AG04450 (cell line): Measurements from ENCODE around the gene MED12L. TPM values are rescaled to one million over a fixed set of nuclear protein-coding genes. Genes with fewer than 3 reads are reported as not detected.

ENCODE experiments used
- CTCF ChIA-PET: fragments of 300-600, 350-600 bp; formaldehyde crosslinking; extraction: SDS; loops from one replicate; lab custom pipeline; 2022; ENCODE audit warnings: antibody characterized with exemption, inconsistent platforms; lab: Charles Lee
- POLR2A ChIA-PET: fragments of 350-600 bp; formaldehyde crosslinking; extraction: SDS; loops from one replicate; lab custom pipeline; 2021; ENCODE audit warnings: antibody characterized with exemption, inconsistent platforms; lab: Yijun Ruan, JAX
- DNase-seq: peaks from one replicate; pipeline ENCODE4 v3.0.0-alpha.2; 2011; ENCODE audit warnings: low read depth, low spot score
- H3K27ac ChIP-seq: one replicate; pipeline ENCODE4 v1.5.1; 2012; ENCODE audit warnings: low read depth, low read length, control low read depth
- H3K27me3 ChIP-seq: one replicate; pipeline ENCODE4 v1.6.0; 2012; ENCODE audit warnings: low read length; ENCODE audit not compliant: control insufficient read depth, insufficient read depth
- H3K4me3 ChIP-seq: 2 replicates; pipeline ENCODE4 v1.5.1; 2011; ENCODE audit warnings: mild to moderate bottlenecking, low read depth, low read length, control low read depth
- H3K9me3 ChIP-seq: 2 replicates; pipeline ENCODE4 v1.5.1; 2012; ENCODE audit warnings: low read length; ENCODE audit not compliant: control insufficient read depth, insufficient read depth
- CTCF ChIP-seq: IDR thresholded peaks from 2 replicates; pipeline ENCODE4 v1.5.1; 2011; ENCODE audit warnings: low read depth, low read length, control low read depth, inconsistent platforms
- polyA plus RNA-seq: library from polyadenylated mRNA; depleted of rRNA; stranded (reverse); fragments of >200 nt; gene quantifications from 2 replicates; pipeline ENCODE4 v1.2.3, GENCODE V29; 2011

Gene MED12L
- polyA plus RNA-seq, 1 experiment, result 0.26 TPM

DNA sequence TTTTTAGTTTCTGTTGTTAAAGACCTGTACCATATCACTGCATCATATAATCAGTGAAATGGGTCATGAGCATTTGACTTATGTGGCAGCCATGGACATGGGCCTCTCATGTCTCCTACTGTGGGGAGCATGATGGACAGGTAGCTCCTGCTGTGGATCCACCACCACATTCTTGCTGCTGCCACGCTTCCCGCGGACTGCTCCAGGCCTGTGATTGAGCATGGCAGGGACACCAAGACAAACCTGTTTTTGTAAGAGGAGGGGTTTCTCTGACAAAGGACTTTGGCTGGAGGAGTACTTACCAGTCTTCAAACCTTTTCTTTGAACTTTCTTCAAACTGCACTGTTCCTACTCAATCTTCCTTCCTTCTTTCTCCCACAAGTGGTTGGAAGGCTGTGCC is 210.8 kb downstream of the MED12L start:
- no peak overlapping the region for H3K4me3 ChIP-seq
- no peaks in the 10 kb centered on the region for H3K9me3 ChIP-seq
- POLR2A ChIA-PET, result no interaction called here
- DNase-seq, result no peak
- TF ChIP-seq CTCF, result no peak
- H3K27me3 ChIP-seq, result no peaks in the 10 kb centered on the region
- no peak overlapping the region for H3K27ac ChIP-seq
- CTCF ChIA-PET, result no interaction called here

DNA sequence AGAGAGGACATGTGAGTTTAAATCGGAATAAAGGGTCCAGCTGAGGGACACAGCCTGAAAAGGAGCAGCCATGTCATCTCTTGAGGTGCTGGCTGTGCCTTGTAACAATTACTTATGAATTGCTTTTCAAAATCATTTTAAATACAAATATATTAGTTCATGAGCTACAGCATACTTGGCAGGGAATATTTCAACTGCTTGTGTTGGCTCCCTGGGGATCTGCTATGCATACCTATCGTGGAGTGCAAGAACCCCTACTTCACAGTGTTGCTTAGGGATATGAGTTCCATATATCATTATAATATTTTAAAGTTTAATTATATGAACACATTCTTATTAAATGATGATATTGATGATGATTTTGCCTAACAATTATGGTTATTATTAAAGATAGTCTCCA is 212.0 kb downstream of the MED12L start:
- CTCF ChIA-PET, result interaction anchor here (1.0 to 1.5 kb wide), 3 partner anchors 29 to 622 kb away, joined by 3 to 4 read pairs (median 3); no protein-coding TSS in a partner anchor
- DNase-seq, result no peak

DNA sequence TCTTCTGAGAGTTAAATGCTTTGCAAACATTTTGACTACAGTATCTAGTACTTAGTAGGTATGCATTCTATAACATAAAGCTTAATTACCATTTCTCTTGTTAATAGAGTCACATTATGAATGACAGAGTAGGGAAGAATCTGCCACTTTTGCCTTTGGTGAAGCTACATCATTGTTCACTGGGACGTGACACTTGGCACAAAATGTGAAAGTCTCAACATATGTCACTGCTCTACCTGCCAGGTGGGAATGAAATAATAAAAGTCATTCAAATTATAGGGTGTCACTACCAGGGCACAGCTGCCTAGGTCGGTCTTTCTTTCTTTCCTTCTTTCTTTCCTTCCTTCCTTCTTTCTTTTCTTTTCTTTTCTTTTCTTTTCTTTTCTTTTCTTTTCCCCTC is 213.5 kb downstream of the MED12L start:
- Histone ChIP-seq H3K9me3 (no peaks in the 10 kb centered on the region), H3K27ac (no peak overlapping the region), H3K27me3 (no peaks in the 10 kb centered on the region), H3K4me3 (no peak overlapping the region)
- ChIA-PET CTCF (interaction anchor here (0.7 to 1.6 kb wide), 7 partner anchors 17 to 540 kb away, joined by 3 to 5 read pairs (median 3); no protein-coding TSS in a partner anchor), POLR2A (no interaction called here)
- DNase-seq, result no peak
- no peak for TF ChIP-seq CTCF

More for the DNA sequence above, 212.0 kb downstream of the MED12L start:
- Histone ChIP-seq H3K4me3 (no peak overlapping the region), H3K27me3 (no peaks in the 10 kb centered on the region), H3K27ac (no peak overlapping the region), H3K9me3 (no peaks in the 10 kb centered on the region)
- no peak for TF ChIP-seq CTCF
- POLR2A ChIA-PET, result no interaction called here

DNA sequence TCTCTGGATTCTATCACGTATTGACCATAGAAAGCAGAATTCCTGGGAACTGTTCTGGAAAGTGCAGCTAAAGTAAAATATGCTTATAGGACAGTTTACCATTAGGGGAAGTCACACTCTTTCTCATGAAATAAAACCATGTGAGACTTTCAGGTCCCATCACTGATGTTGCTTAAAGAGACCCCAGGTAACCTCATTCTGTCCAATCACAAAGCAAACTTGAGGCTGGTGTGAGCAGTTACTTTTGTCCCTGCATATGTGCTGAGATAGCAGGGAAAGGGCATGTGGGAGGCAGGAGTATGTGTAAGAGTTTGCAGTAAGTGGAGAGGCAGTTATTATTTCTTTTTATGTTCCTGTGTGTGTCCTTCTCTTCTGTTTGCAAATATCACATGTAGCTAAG is 215.1 kb downstream of the MED12L start:
- TF ChIP-seq CTCF, result no peak
- DNase-seq, result no peak
- no peaks in the 10 kb centered on the region for H3K27me3 ChIP-seq
- H3K27ac ChIP-seq, result no peak overlapping the region
- no peaks in the 10 kb centered on the region for H3K9me3 ChIP-seq
- H3K4me3 ChIP-seq, result no peak overlapping the region
- ChIA-PET CTCF (interaction anchor here (0.6 to 1.2 kb wide), 4 partner anchors 18 to 40 kb away, joined by 3 to 5 read pairs (median 3); no protein-coding TSS in a partner anchor), POLR2A (no interaction called here)

DNA sequence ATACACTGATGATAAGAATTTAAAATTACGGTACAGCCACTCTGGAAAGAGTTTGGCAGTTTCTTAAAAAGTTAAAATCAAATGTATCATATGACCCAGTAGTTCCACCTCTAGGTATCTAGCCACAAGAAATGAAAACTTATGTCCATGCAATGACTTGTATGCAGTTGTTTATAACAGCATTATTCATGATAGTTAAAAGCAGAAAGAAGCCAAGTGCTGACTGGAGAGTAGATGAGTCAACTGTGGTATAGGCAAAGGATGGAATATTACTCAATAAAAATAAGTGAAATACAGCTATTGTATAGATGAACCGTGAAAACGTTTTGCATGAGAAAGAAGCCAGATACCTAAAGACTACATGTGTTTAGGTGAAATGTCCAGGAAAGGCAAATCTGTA is 216.3 kb downstream of the MED12L start:
- no peaks in the 10 kb centered on the region for H3K27me3 ChIP-seq
- H3K9me3 ChIP-seq, result no peaks in the 10 kb centered on the region
- no peak for TF ChIP-seq CTCF
- H3K4me3 ChIP-seq, result no peak overlapping the region
- H3K27ac ChIP-seq, result no peak overlapping the region
- ChIA-PET CTCF (interaction anchor here (0.5 to 1.5 kb wide), 4 partner anchors 8 to 601 kb away, joined by 3 read pairs; no protein-coding TSS in a partner anchor), POLR2A (no interaction called here)
- peak; percentile 52 for DNase-seq
